Astrocyte (in vitro differentiated cells and primary cell): ENCODE measurements around the gene HAP1. TPM values are rescaled to one million over a fixed set of nuclear protein-coding genes. Genes with fewer than 3 reads are reported as not detected.
A peak's percentile ranks its signal among the peaks of the same experiment; 100 is the strongest.

Experiments
- DNase-seq: peaks from one replicate; pipeline ENCODE4 v3.0.0-alpha.2; 2010; ENCODE audit warnings: low read depth
- FAIRE-seq: peaks from 2 replicates; lab custom pipeline; 2011; peaks lifted over from hg19 to GRCh38; lab: Jason Lieb, UNC
- H2AFZ ChIP-seq: 2 replicates; pipeline ENCODE4 v1.6.0; 2012; ENCODE audit warnings: low read depth, low read length, inconsistent platforms
- H3K27ac ChIP-seq: 2 replicates; pipeline ENCODE4 v1.5.1; 2011; ENCODE audit warnings: low read depth, low read length, inconsistent platforms
- H3K27me3 ChIP-seq: 2 replicates; pipeline ENCODE4 v1.6.0; 2011; ENCODE audit warnings: low read length, inconsistent platforms; ENCODE audit not compliant: insufficient read depth
- H3K36me3 ChIP-seq: 2 replicates; pipeline ENCODE4 v1.5.1; 2011; ENCODE audit warnings: low read length, inconsistent platforms; ENCODE audit not compliant: insufficient read depth
- H3K4me1 ChIP-seq: 2 replicates; pipeline ENCODE4 v1.5.1; 2011; ENCODE audit warnings: low read length, inconsistent platforms; ENCODE audit not compliant: insufficient read depth
- H3K4me2 ChIP-seq: 2 replicates; pipeline ENCODE4 v1.6.0; 2012; ENCODE audit warnings: low read length, inconsistent platforms
- H3K4me3 ChIP-seq: 2 replicates; pipeline ENCODE4 v1.5.1; 2011; ENCODE audit warnings: low read depth, mild to moderate bottlenecking, low read length, inconsistent platforms; ENCODE audit not compliant: insufficient read depth
- H3K79me2 ChIP-seq: 2 replicates; pipeline ENCODE4 v1.6.0; 2012; ENCODE audit warnings: mild to moderate bottlenecking, low read length, inconsistent platforms; ENCODE audit not compliant: insufficient read depth
- H3K9ac ChIP-seq: 2 replicates; pipeline ENCODE4 v1.6.0; 2012; ENCODE audit warnings: mild to moderate bottlenecking, low read length, inconsistent platforms
- H3K9me3 ChIP-seq: 2 replicates; pipeline ENCODE4 v1.5.1; 2012; ENCODE audit warnings: low read depth, mild to moderate bottlenecking, low read length, inconsistent platforms; ENCODE audit not compliant: insufficient read depth
- H4K20me1 ChIP-seq: 2 replicates; pipeline ENCODE4 v1.6.0; 2012; ENCODE audit warnings: low read length, inconsistent platforms; ENCODE audit not compliant: insufficient read depth
- H3K27ac Mint-ChIP-seq: one replicate; pipeline ENCODE4 v1.8.0; 2021; ENCODE audit warnings: mild to moderate bottlenecking, mixed read lengths; ENCODE audit not compliant: unreplicated experiment
- H3K27me3 Mint-ChIP-seq: one replicate; pipeline ENCODE4 v1.8.0; 2021; ENCODE audit warnings: low read depth, mixed read lengths; ENCODE audit not compliant: unreplicated experiment
- H3K36me3 Mint-ChIP-seq: one replicate; pipeline ENCODE4 v1.8.0; 2021; ENCODE audit warnings: low read depth, mixed read lengths; ENCODE audit not compliant: unreplicated experiment
- H3K4me1 Mint-ChIP-seq: one replicate; pipeline ENCODE4 v1.8.0; 2021; ENCODE audit warnings: low read depth, mixed read lengths; ENCODE audit not compliant: unreplicated experiment
- H3K4me3 Mint-ChIP-seq: one replicate; pipeline ENCODE4 v1.8.0; 2021; ENCODE audit warnings: mild to moderate bottlenecking, moderate library complexity, mixed read lengths; ENCODE audit not compliant: unreplicated experiment
- H3K9me3 Mint-ChIP-seq: one replicate; pipeline ENCODE4 v1.8.0; 2021; ENCODE audit warnings: mild to moderate bottlenecking, mixed read lengths; ENCODE audit not compliant: unreplicated experiment
- CTCF ChIP-seq: IDR thresholded peaks from 2 replicates; pipeline ENCODE4 v1.5.1; 2011; ENCODE audit warnings: low read depth, mild to moderate bottlenecking, inconsistent platforms, low read length, moderate library complexity; ENCODE audit not compliant: insufficient read depth
- EZH2 ChIP-seq: IDR thresholded peaks from 2 replicates; pipeline ENCODE4 v1.6.1; 2012; ENCODE audit warnings: mild to moderate bottlenecking, low read length, inconsistent platforms; ENCODE audit not compliant: insufficient read depth
- total RNA-seq: library from RNA; stranded (reverse); gene quantifications from 2 replicates; pipeline ENCODE4 v1.2.1, GENCODE V29; 2021

HAP1 gene
- total RNA-seq, 1 donor from 2014 or later = 0.52 TPM

DNA sequence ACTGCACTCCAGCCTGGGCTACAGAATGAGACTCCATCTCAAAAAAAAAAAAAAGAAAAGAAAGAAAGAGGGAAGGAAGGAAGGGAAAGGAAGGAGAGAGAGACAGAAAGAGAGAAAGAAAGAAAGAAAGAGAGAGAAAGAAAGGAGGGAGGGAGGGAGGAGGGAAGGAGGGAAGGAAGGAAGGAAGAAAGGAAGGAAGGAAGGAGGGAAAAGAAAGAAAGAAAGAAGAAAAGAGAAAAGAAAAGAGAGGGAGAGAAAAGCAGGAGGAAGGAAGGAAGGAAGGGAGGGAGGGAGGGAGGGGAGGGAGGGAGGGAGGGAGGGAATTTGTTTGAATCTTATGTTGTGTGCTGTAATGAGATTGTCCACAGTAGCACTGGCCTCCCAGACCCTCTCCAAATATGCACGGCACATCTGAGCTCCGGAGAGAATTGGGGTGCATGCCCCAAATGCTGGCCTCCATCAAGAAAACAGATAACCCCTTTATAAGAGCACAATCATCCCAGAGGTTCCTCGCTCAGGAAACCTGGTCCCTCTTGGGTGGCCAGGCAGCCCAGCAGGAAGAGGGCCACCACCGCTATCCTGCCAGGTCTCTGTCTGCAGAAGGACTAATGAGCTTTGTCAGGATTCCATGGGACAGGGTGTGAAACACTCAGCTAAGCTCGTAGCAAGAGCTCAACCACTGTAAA, 54.6 kb downstream of the HAP1 start:
- peaks cover 3% of the 10 kb centered on the region for H3K9me3 Mint-ChIP-seq
- H3K4me1 ChIP-seq = peaks cover 12% of the 10 kb centered on the region
- FAIRE-seq (no peak), DNase-seq (no peak)
- no peak overlapping the region for H2AFZ ChIP-seq
- no peak overlapping the region for H3K27ac ChIP-seq
- H3K36me3 Mint-ChIP-seq = peaks cover 3% of the 10 kb centered on the region
- no peak for TF ChIP-seq EZH2
- no peak for TF ChIP-seq CTCF
- no peak overlapping the region for H3K9ac ChIP-seq
- H4K20me1 ChIP-seq = no peaks in the 10 kb centered on the region
- H3K4me3 Mint-ChIP-seq = no peak overlapping the region
- peaks cover 3% of the 10 kb centered on the region for H3K27me3 ChIP-seq
- H3K4me2 ChIP-seq = no peak overlapping the region
- no peaks in the 10 kb centered on the region for H3K36me3 ChIP-seq
- H3K9me3 ChIP-seq = no peaks in the 10 kb centered on the region
- no peak overlapping the region for H3K4me3 ChIP-seq
- H3K4me1 Mint-ChIP-seq = peaks cover 12% of the 10 kb centered on the region
- no peaks in the 10 kb centered on the region for H3K79me2 ChIP-seq
- no peak overlapping the region for H3K27ac Mint-ChIP-seq
- peaks cover 4% of the 10 kb centered on the region for H3K27me3 Mint-ChIP-seq

DNA sequence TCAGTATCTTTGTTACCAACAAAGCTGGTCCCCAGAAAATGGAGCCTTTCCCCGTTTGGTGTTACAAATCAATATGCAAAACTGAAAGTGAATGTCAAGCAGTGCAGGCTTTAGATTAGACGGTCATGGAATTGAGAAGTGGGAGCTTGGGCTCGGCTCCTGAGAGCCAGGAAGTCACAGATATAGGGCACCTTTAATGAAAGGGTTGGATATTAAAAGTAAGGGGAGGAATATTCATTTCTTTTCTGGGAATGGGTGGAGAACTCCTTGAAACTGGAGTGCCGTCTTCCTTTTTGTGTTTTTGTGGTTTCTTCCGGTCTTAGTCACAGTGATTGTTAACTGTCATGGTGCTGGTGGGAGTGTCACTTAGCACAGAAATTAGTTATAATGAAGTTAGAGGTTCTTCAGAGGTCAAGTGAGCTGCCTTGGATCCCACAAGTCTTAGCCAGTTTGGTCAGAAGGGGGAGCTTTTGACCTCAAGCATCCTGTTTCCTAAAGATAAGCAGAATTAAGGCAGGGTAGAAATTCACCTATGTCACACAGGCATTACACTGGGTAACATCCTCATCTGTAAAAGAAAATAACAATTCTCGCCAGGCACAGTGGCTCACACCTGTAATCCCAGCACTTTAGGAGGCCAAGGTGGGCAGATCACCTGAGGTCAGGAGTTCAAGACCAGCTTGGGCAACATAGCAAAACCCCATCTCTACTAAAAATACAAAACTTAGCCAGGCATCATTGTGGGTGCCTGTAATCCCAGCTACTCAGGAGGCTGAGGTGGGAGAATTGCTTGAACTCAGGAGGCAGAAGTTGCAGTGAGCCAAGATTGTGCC, 55.3 kb downstream of the HAP1 start:
- peaks cover 12% of the 10 kb centered on the region for H3K4me1 Mint-ChIP-seq
- no peaks in the 10 kb centered on the region for H4K20me1 ChIP-seq
- H3K4me1 ChIP-seq = peaks cover 12% of the 10 kb centered on the region
- peak overlapping the region; percentile 83 for H3K4me2 ChIP-seq
- H3K9me3 Mint-ChIP-seq = peaks cover 3% of the 10 kb centered on the region
- H3K27ac Mint-ChIP-seq = peak overlapping the region; percentile 92
- peak overlapping the region; percentile 58 for H3K4me3 Mint-ChIP-seq
- no peak for FAIRE-seq
- peaks cover 3% of the 10 kb centered on the region for H3K36me3 Mint-ChIP-seq
- peaks cover 3% of the 10 kb centered on the region for H3K27me3 ChIP-seq
- H2AFZ ChIP-seq = peak overlapping the region; percentile 62
- H3K36me3 ChIP-seq = no peaks in the 10 kb centered on the region
- no peaks in the 10 kb centered on the region for H3K79me2 ChIP-seq
- H3K9me3 ChIP-seq = no peaks in the 10 kb centered on the region
- DNase-seq = peak; percentile 74
- peak overlapping the region; percentile 36 for H3K4me3 ChIP-seq
- peaks cover 4% of the 10 kb centered on the region for H3K27me3 Mint-ChIP-seq
- TF ChIP-seq CTCF (no peak), EZH2 (no peak)
- peak overlapping the region; percentile 35 for H3K9ac ChIP-seq
- peak overlapping the region; percentile 7 for H3K27ac ChIP-seq
